ENCODE measurements around the gene TRIP4. TPM values are rescaled to one million over a fixed set of nuclear protein-coding genes. Genes with fewer than 3 reads are reported as not detected.
"Not testable (repeated sequence)": the region's sequence is repeated elsewhere in the genome, so short reads cannot be mapped to it uniquely, and the experiment has no call there.

Gene TRIP4
- total RNA-seq, 1 experiment from 2014 or later = 11.4 TPM

- no peak for DNase-seq (ENCODE audit: low read depth)
These were observed 98.2 kb downstream of the TRIP4 start for GRCh38 chr15:64485796-64486195.

GRCh38 chr15:64490598-64491259, 103.1 kb downstream of the TRIP4 start:
- DNase-seq (ENCODE audit: low read depth) = no peak

GRCh38 chr15:64493641-64494040, 106.0 kb downstream of the TRIP4 start:
- no peak for DNase-seq (ENCODE audit: low read depth)

- DNase-seq (ENCODE audit: low read depth) = not testable (repeated sequence)
These were observed 108.3 kb downstream of the TRIP4 start for GRCh38 chr15:64495968-64496367.

GRCh38 chr15:64500695-64501395, 113.2 kb downstream of the TRIP4 start:
- no peak for DNase-seq (ENCODE audit: low read depth)

- no peak for DNase-seq (ENCODE audit: low read depth)
These were observed 113.7 kb downstream of the TRIP4 start for GRCh38 chr15:64501396-64501715.

- no peak for DNase-seq (ENCODE audit: low read depth)
These were observed 114.5 kb downstream of the TRIP4 start for GRCh38 chr15:64502151-64502550.

GRCh38 chr15:64502551-64502950, 114.9 kb downstream of the TRIP4 start:
- DNase-seq (ENCODE audit: low read depth) = no peak

- peak; percentile 6 for DNase-seq (ENCODE audit: low read depth)
These were observed 115.6 kb downstream of the TRIP4 start for GRCh38 chr15:64503197-64503596.

- DNase-seq (ENCODE audit: low read depth) = no peak
These were observed 116.0 kb downstream of the TRIP4 start for GRCh38 chr15:64503640-64504039.

Other genes with a start within 250 kb of the TRIP4 start
- gene SNX22, start 236.1 kb upstream of the TRIP4 start, total RNA-seq (2014; rRNA removed; shearing (Covaris generic)) = not detected in 2 replicates
- gene PPIB, start 224.8 kb upstream of the TRIP4 start, total RNA-seq (2014; rRNA removed; shearing (Covaris generic)) = 323 and 334 TPM in 2 replicates
- gene CSNK1G1, start 31.7 kb upstream of the TRIP4 start, total RNA-seq (2014; rRNA removed; shearing (Covaris generic)) = 9.1 and 10.7 TPM in 2 replicates
- gene PCLAF, start 6.4 kb upstream of the TRIP4 start, total RNA-seq (2014; rRNA removed; shearing (Covaris generic)) = 56.8 and 61.5 TPM in 2 replicates
- 7.3 and 9.6 TPM in 2 replicates for gene ZNF609, start 72.7 kb downstream of the TRIP4 start, total RNA-seq (2014; rRNA removed; shearing (Covaris generic))

All from Daoy (cell line).